Muscle of back (tissue), 13 donors: ENCODE measurements around the gene CLEC2A. TPM values are rescaled to one million over a fixed set of nuclear protein-coding genes. Genes with fewer than 3 reads are reported as not detected.
"Not testable (repeated sequence)": the region's sequence is repeated elsewhere in the genome, so short reads cannot be mapped to it uniquely, and the experiment has no call there.

Experiments
- DNase-seq, 3 donors: peaks; one replicate each; pipeline versions ENCODE4 v3.0.0 to v3.0.0-alpha.2; 2013
- long read RNA-seq, 9 donors: transcript quantifications; one replicate each; lab custom pipeline, GENCODE V29; 2026
- polyA plus RNA-seq, 10 donors: library from polyadenylated mRNA; unstranded; fragments of 120-200 nt; gene quantifications; one replicate each; pipeline ENCODE4 v1.2.1, GENCODE V29; 2013; ENCODE audit not compliant: insufficient read length in 10 of 10

The CLEC2A gene
- polyA plus RNA-seq: under 1 TPM in 1 of 10 donors, not detected in 9; 0.61 TPM
- long read RNA-seq, donor 1: 0 reads
- long read RNA-seq, donor 2: 0 reads
- long read RNA-seq, donor 3: 0 reads
- long read RNA-seq, donor 4: 0 reads
- long read RNA-seq, donor 5: 0 reads
- long read RNA-seq, donor 6: 0 reads
- long read RNA-seq, donor 7: 0 reads
- long read RNA-seq, donor 8: 0 reads
- long read RNA-seq, donor 9: 0 reads

DNA sequence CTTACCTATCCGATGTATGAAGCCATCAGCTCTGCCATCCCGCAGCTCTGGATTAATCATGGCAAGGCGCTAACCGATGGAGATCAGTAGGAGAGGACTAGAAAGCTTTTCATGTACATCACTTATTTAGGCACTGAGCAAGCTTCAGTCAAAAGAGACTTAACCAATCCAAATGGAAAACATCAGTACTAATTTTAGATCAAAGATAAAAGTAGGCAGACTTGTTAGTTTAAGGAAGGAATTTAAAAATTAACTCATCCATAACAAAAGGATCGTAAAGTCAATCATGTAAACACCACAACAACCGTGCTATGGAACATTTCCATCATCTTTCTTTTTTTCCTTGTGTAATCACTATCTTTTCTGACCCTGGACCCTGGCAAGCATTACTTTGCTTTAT, at the start of gene CLEC2A:
CLEC2A (minus strand) TSS at position 101 of the 400 bp plus-strand sequence; CDS start at position 60, 41 bp downstream.
- DNase-seq: no peak

GRCh38 chr12:9980126-9980525, 48.0 kb upstream of the CLEC2A start:
- no peak for DNase-seq

GRCh38 chr12:9977916-9978315, 45.7 kb upstream of the CLEC2A start:
- DNase-seq: no peak

GRCh38 chr12:9976626-9977025, 44.5 kb upstream of the CLEC2A start:
- DNase-seq: not testable (repeated sequence)

GRCh38 chr12:9975614-9976013, 43.4 kb upstream of the CLEC2A start:
- no peak for DNase-seq

GRCh38 chr12:9974731-9975130, 42.6 kb upstream of the CLEC2A start:
- DNase-seq: not testable (repeated sequence)

GRCh38 chr12:9973949-9974348, 41.8 kb upstream of the CLEC2A start:
- DNase-seq: no peak

- DNase-seq: no peak
These were observed 39.0 kb upstream of the CLEC2A start, which contains the start of gene CLEC12A for GRCh38 chr12:9971181-9971580. Gene CLEC12A (plus strand): TSS chr12:9971409. CDS start chr12:9971597, 188 bp downstream.

DNA sequence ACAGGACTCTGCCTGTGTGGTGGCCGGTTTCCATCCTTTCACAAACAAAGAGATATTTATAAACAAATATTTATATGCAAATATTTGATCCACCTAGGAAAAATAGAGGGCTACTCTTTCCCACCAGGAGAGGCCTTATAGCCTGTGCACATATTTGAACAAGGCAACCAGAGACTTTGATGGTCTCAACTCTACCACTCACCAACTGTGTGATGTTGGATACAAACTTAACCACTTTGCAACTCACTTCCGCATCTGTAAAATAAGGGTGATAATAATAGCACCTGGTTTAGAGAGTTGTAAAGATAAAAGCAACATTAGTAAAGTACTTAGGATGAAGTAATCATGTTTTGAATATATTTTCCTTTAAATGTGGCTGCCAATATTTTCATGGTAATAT, 37.5 kb upstream of the CLEC2A start:
- DNase-seq: no peak

GRCh38 chr12:9961901-9962300, 29.7 kb upstream of the CLEC2A start:
- no peak for DNase-seq

GRCh38 chr12:9961106-9961505, 28.9 kb upstream of the CLEC2A start:
- no peak for DNase-seq

GRCh38 chr12:9960590-9960989, 28.4 kb upstream of the CLEC2A start:
- no peak for DNase-seq

- no peak for DNase-seq
These were observed 25.7 kb upstream of the CLEC2A start for GRCh38 chr12:9957834-9958233.

DNA sequence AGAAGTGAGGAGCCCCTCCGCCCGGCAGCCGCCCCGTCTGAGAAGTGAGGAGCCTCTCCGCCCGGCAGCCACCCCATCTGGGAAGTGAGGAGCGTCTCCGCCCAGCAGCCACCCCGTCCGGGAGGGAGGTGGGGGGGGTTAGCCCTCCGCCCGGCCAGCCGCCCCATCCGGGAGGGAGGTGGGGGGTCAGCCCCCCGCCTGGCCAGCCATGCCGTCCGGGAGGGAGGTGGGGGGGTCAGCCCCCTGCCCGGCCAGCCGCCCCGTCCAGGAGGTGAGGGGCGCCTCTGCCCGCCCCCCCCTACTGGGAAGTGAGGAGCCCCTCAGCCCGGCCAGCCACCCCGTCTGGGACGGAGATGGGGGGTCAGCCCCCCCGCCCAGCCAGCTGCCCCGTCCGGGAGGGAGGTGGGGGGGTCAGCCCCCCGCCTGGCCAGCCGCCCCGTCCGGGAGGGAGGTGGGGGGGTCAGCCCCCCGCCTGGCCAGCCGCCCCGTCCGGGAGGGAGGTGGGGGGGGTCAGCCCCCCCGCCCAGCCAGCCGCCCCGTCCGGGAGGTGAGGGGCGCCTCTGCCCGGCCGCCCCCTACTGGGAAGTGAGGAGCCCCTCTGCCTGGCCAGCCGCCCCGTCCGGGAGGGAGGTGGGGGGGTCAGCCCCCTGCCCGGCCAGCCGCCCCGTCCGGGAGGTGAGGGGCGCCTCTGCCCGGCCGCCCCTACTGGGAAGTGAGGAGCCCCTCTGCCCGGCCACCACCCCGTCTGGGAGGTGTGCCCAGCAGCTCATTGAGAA, 21.0 kb upstream of the CLEC2A start:
- DNase-seq: not testable (repeated sequence)

GRCh38 chr12:9951026-9951675, 19.0 kb upstream of the CLEC2A start:
- no peak for DNase-seq

GRCh38 chr12:9948606-9949296, 16.6 kb upstream of the CLEC2A start:
- no peak for DNase-seq

- no peak for DNase-seq
These were observed 15.5 kb upstream of the CLEC2A start for GRCh38 chr12:9947674-9948073.

- DNase-seq: no peak
These were observed 12.2 kb upstream of the CLEC2A start for GRCh38 chr12:9944391-9944790.

GRCh38 chr12:9943240-9943639, 11.1 kb upstream of the CLEC2A start:
- DNase-seq: no peak

DNA sequence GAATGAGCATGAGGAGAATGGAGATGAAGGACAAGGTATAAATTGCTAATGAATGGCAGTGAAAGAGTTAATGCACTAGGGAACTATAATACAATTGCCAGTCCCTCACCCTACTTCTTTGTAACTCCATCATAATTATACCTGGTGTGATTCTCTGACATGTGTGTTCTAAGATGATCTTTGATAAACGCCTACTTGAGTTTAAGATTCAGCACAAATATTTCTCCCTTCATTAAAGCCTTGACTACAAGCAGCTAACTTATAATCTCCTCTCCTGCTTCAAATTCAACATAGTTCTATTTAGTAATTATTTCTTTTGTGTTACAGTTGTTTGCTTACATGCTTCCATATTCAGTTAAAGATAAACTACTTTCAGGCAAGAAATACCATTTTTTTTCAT, 9.7 kb upstream of the CLEC2A start:
- DNase-seq: no peak

GRCh38 chr12:9940375-9940774, 8.2 kb upstream of the CLEC2A start:
- DNase-seq: no peak

GRCh38 chr12:9936591-9936990, 4.4 kb upstream of the CLEC2A start:
- DNase-seq: no peak
